K562 (cell line): ENCODE measurements around the gene XKR7. TPM values are rescaled to one million over a fixed set of nuclear protein-coding genes. Genes with fewer than 3 reads are reported as not detected.
A peak's percentile ranks its signal among the peaks of the same experiment; 100 is the strongest.

ENCODE experiments used
- ARHGAP35 ChIP-seq: fragments of 450-650 bp; IDR thresholded peaks from 2 replicates; pipeline ENCODE4 v1.6.1; 2018; ENCODE audit not compliant: partially characterized antibody
- ARID2 ChIP-seq: fragments of 450-650 bp; IDR thresholded peaks from 2 replicates; pipeline ENCODE4 v1.6.1; 2017; ENCODE audit warnings: antibody characterized with exemption, mild to moderate bottlenecking
- ATF7 ChIP-seq: fragments of 450-650 bp; IDR thresholded peaks from 2 replicates; pipeline ENCODE4 v1.7.1; 2014; ENCODE audit warnings: mild to moderate bottlenecking, moderate library complexity
- CC2D1A ChIP-seq: fragments of 450-650 bp; IDR thresholded peaks from 2 replicates; pipeline ENCODE4 v1.6.1; 2017; ENCODE audit warnings: mild to moderate bottlenecking
- EZH2 ChIP-seq: IDR thresholded peaks from 2 replicates; pipeline ENCODE4 v1.6.1; 2012; ENCODE audit warnings: low read depth, mild to moderate bottlenecking, inconsistent platforms, low read length, borderline replicate concordance
- FOXP1 ChIP-seq: sonication (generic); formaldehyde crosslinking; IDR thresholded peaks from 2 replicates; pipeline ENCODE4 v1.8.0; 2022; ENCODE audit warnings: mild to moderate bottlenecking, missing genetic modification reagents
- HCFC1 ChIP-seq: IDR thresholded peaks from 2 replicates; pipeline ENCODE4 v1.6.1; 2012; ENCODE audit warnings: low read depth, low read length, improper control_type of control experiment
- HMGN3 ChIP-seq: IDR thresholded peaks from 2 replicates; pipeline ENCODE4 v1.6.1; 2011; ENCODE audit warnings: borderline replicate concordance, low read depth, mild to moderate bottlenecking, mixed read lengths, low read length; ENCODE audit not compliant: insufficient read length; ENCODE audit errors: extremely low read depth
- KLF1 ChIP-seq: fragments of 450-650 bp; IDR thresholded peaks from 2 replicates; pipeline ENCODE4 v1.6.1; 2016; ENCODE audit warnings: missing genetic modification characterization, missing compliant biosample characterization
- L3MBTL2 ChIP-seq: fragments of 450-650 bp; IDR thresholded peaks from 2 replicates; pipeline ENCODE4 v1.6.1; 2016; ENCODE audit warnings: mild to moderate bottlenecking, moderate library complexity
- MYBL2 ChIP-seq, 2 experiments: fragments of 450-650 bp in 1 of 2; sonication (generic) in 1 of 2; formaldehyde crosslinking in 1 of 2; IDR thresholded peaks; 2 replicates each; pipeline versions ENCODE4 v1.6.1 to v1.8.1; 2017 to 2022; ENCODE audit warnings: borderline replicate concordance in 1 of 2, inconsistent platforms in 1 of 2, low read depth in 1 of 2, mild to moderate bottlenecking in 1 of 2, missing genetic modification reagents in 1 of 2, moderate library complexity in 1 of 2
- NR4A1 ChIP-seq, 2 experiments: fragments of 250-450 bp in 1 of 2; fragments of 450-650 bp in 1 of 2; sonication (Bioruptor Pico) in 1 of 2; IDR thresholded peaks; 2 replicates each; pipeline versions ENCODE4 v1.4.0 to v1.6.1; 2016 to 2020; ENCODE audit warnings: mild to moderate bottlenecking in 2 of 2, missing compliant biosample characterization in 1 of 2, missing genetic modification characterization in 1 of 2, moderate library complexity in 1 of 2
- POLR2A ChIP-seq: fragments of 450-650 bp; conservative IDR thresholded peaks from 2 replicates; pipeline ENCODE4 v1.6.1; 2016
- ZFX ChIP-seq: sonication (generic); formaldehyde crosslinking; IDR thresholded peaks from 2 replicates; pipeline ENCODE4 v1.8.0; 2022; ENCODE audit warnings: mild to moderate bottlenecking, missing genetic modification reagents, moderate library complexity
- ZNF740 ChIP-seq, 3 experiments: fragments of 200-800 bp in 1 of 3; sonication (Bioruptor generic) in 1 of 3; sonication (generic) in 1 of 3; formaldehyde crosslinking in 1 of 3; IDR thresholded peaks; 2 replicates each; pipeline versions ENCODE4 v1.6.1 to v1.8.0; 2016 to 2022; ENCODE audit warnings: mild to moderate bottlenecking in 2 of 3, missing compliant biosample characterization in 2 of 3, missing genetic modification characterization in 2 of 3, missing genetic modification reagents in 1 of 3
- polyA plus RNA-seq, 8 experiments: library from polyadenylated mRNA; depleted of rRNA in 4 of 8; stranded (reverse) in 5 of 8; unstranded in 3 of 8; fragments of >200 nt; fragmentation: Nextera tagmentation in 2 of 8; fragmentation: Illumina TruSeq in 1 of 8; extraction: Ambion mirVana in 2 of 8; extraction: Trizol in 1 of 8; gene quantifications; 2 replicates each; pipeline versions ENCODE4 v1.2.1 to v1.2.3, GENCODE V29; 2011 to 2014; ENCODE audit warnings: inconsistent platforms in 1 of 8, missing spikeins in 1 of 8
- total RNA-seq, 7 experiments: library from RNA; depleted of rRNA in 6 of 7; stranded (reverse); fragments of >200 nt in 6 of 7; fragmentation: Illumina TruSeq in 2 of 7; extraction: Trizol in 2 of 7; gene quantifications; 2 replicates each; pipeline versions ENCODE4 v1.2.1 to v1.2.3, GENCODE V29; 2011 to 2021; ENCODE audit warnings: low replicate concordance in 1 of 7
- TF ChIP-seq, protein P1 (sequence below): fragments of 450-650 bp; formaldehyde crosslinking; IDR thresholded peaks from 2 replicates; pipeline ENCODE4 v1.4.0; 2020; ENCODE audit warnings: mild to moderate bottlenecking, moderate library complexity
- TF ChIP-seq, protein P2 (sequence below): sonication (generic); formaldehyde crosslinking; IDR thresholded peaks from 2 replicates; pipeline ENCODE4 v1.9.0; 2022; ENCODE audit warnings: mild to moderate bottlenecking, missing genetic modification reagents
- TF ChIP-seq, protein P3 (sequence below), 2 experiments: IDR thresholded peaks; 2 replicates each; pipeline ENCODE4 v1.6.1; 2011; ENCODE audit warnings: borderline replicate concordance in 1 of 2, control low read depth in 1 of 2, low read depth in 1 of 2, low read length in 1 of 2, mild to moderate bottlenecking in 1 of 2, mixed read lengths in 1 of 2, moderate library complexity in 1 of 2; ENCODE audit not compliant: insufficient read depth in 1 of 2, insufficient read length in 1 of 2, poor library complexity in 1 of 2, severe bottlenecking in 1 of 2; ENCODE audit errors: extremely low read depth in 1 of 2
- TF ChIP-seq, protein P4 (sequence below): fragments of 250-450 bp; sonication (Bioruptor Pico); IDR thresholded peaks from 2 replicates; pipeline ENCODE4 v1.4.0; 2020; ENCODE audit warnings: mild to moderate bottlenecking

Gene XKR7
- total and polyA plus RNA-seq, 9 of the 15 experiments (the other 6 are each of a cell fraction or from before 2014, with no cell fraction given): 0.02 TPM; not detected in 8

DNA sequence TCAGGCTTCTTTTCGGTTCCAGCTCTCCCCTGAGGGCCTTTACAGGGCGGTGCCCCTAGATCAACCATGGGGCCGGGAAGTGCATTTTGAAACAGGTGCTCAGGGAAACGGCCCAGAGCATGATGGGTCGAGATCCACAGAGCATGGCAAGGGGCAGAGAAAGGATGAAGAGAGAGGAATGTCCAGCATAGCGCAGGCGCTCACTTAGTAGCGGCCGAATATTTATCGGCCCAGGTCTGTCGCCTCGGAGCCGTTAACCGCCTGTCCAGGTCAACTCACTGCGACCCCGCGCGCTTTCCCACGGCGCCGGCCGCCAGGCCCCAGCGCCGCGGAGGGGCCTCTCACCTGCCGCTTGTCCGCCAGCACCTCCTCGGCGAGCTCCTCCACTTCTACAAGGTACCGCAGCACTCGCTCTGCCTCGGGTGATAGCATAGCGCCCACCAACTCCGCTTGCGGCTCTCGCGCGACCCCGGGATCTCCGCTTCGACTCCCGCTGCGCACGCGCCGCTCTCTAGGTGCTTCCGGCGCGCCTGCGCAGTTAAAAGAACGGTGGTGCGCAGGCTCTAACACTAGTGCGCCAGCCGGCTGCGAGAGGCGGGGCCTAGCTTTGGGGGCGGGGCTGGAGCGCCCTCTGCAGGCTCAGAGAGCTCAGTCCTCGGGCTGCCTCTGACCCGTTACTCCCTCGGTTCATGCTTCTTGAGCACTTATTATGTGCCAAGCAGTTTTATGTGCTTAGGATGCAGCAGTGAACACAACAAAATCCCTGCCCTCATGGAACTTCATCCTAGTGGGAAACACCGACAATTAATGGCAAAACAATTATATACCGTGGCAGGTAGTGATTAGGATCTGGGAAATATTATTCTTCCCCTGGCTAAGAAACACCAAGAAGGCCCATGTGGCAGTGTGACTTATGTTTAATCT lies 16.2 kb upstream of the XKR7 start, which contains the start of gene PDRG1 (continued):
- TF ChIP-seq, protein P1, sequence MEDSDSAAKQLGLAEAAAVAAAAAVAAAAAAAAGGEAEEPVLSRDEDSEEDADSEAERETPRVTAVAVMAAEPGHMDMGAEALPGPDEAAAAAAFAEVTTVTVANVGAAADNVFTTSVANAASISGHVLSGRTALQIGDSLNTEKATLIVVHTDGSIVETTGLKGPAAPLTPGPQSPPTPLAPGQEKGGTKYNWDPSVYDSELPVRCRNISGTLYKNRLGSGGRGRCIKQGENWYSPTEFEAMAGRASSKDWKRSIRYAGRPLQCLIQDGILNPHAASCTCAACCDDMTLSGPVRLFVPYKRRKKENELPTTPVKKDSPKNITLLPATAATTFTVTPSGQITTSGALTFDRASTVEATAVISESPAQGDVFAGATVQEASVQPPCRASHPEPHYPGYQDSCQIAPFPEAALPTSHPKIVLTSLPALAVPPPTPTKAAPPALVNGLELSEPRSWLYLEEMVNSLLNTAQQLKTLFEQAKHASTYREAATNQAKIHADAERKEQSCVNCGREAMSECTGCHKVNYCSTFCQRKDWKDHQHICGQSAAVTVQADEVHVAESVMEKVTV: peak; percentile 92
- TF ChIP-seq ZNF740 (CRISPR knock-in tag; IDR thresholded peaks at IDR 0.05): 0 out of 2 replicates have a peak, but pooled peaks have one; percentile 34
- TF ChIP-seq ZNF740 (tag; IDR thresholded peaks at IDR 0.05): no peak
- TF ChIP-seq HMGN3: peak; percentile 74
- peak; percentile 97 for TF ChIP-seq L3MBTL2
- TF ChIP-seq POLR2A: peak; percentile 85
- TF ChIP-seq MYBL2 (IDR thresholded peaks at IDR 0.05; ENCODE audit: low read depth): peak; percentile 8; the same call in 1 of the 2 replicates
- TF ChIP-seq MYBL2 (CRISPR knock-in tag; IDR thresholded peaks at IDR 0.05; ENCODE audit: borderline replicate concordance): no peak
- TF ChIP-seq ZFX: peak; percentile 90
- TF ChIP-seq FOXP1 (CRISPR knock-in tag): peak; percentile 29; the same call in 1 of the 2 replicates
- TF ChIP-seq KLF1 (tag): peak; percentile 33; the same call in 1 of the 2 replicates
- no peak for TF ChIP-seq CC2D1A
- peak; percentile 62 for TF ChIP-seq ATF7
- TF ChIP-seq ARHGAP35: peak; percentile 75
- 0 out of 2 replicates have a peak, but pooled peaks have one; percentile 18 for TF ChIP-seq HCFC1
- TF ChIP-seq, protein P2, sequence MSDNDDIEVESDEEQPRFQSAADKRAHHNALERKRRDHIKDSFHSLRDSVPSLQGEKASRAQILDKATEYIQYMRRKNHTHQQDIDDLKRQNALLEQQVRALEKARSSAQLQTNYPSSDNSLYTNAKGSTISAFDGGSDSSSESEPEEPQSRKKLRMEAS (CRISPR knock-in tag): peak; percentile 33; the same call in 1 of the 2 replicates
- TF ChIP-seq ARID2: 0 out of 2 replicates have a peak, but pooled peaks have one; percentile 37
- TF ChIP-seq EZH2: no peak
- TF ChIP-seq NR4A1 (CRISPR knock-in tag; IDR thresholded peaks at IDR 0.05): 0 out of 2 replicates have a peak, but pooled peaks have one; percentile 7
- TF ChIP-seq NR4A1 (tag; IDR thresholded peaks at IDR 0.05): no peak
- TF ChIP-seq, protein P3, sequence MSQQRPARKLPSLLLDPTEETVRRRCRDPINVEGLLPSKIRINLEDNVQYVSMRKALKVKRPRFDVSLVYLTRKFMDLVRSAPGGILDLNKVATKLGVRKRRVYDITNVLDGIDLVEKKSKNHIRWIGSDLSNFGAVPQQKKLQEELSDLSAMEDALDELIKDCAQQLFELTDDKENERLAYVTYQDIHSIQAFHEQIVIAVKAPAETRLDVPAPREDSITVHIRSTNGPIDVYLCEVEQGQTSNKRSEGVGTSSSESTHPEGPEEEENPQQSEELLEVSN (IDR thresholded peaks at IDR 0.05; ENCODE audit: borderline replicate concordance in 1 of 2, extremely low read depth in 1 of 2, insufficient read depth in 1 of 2, insufficient read length in 1 of 2, low read depth in 1 of 2, low read length in 1 of 2, poor library complexity in 1 of 2, severe bottlenecking in 1 of 2): peak; percentile 78 to 85
- TF ChIP-seq, protein P4, sequence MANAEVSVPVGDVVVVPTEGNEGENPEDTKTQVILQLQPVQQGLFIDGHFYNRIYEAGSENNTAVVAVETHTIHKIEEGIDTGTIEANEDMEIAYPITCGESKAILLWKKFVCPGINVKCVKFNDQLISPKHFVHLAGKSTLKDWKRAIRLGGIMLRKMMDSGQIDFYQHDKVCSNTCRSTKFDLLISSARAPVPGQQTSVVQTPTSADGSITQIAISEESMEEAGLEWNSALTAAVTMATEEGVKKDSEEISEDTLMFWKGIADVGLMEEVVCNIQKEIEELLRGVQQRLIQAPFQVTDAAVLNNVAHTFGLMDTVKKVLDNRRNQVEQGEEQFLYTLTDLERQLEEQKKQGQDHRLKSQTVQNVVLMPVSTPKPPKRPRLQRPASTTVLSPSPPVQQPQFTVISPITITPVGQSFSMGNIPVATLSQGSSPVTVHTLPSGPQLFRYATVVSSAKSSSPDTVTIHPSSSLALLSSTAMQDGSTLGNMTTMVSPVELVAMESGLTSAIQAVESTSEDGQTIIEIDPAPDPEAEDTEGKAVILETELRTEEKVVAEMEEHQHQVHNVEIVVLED (CRISPR knock-in tag): peak; percentile 10; the same call in 1 of the 2 replicates
